Lower leg skin (tissue), 4 donors: Measurements from ENCODE around the gene NBL1. TPM values are rescaled to one million over a fixed set of nuclear protein-coding genes. Genes with fewer than 3 reads are reported as not detected.
A peak's percentile ranks its signal among the peaks of the same experiment; 100 is the strongest.

Source experiments
- DNase-seq, 2 donors: peaks; one replicate each; pipeline ENCODE4 v3.0.0-alpha.2; 2019; ENCODE audit warnings: low spot score in 2 of 2
- H3K4me3 ChIP-seq: fragments of 200-600 bp; sonication (generic); 2 replicates; pipeline ENCODE4 v1.5.1; 2017; ENCODE audit warnings: mild to moderate bottlenecking, low read depth; ENCODE audit not compliant: poor library complexity, severe bottlenecking
- CTCF ChIP-seq, 3 donors: fragments of 450-650 bp; IDR thresholded peaks; one replicate each; pipeline ENCODE4 v1.5.1; 2016; ENCODE audit warnings: antibody characterized with exemption in 3 of 3, mild to moderate bottlenecking in 3 of 3, moderate library complexity in 2 of 3
- POLR2A ChIP-seq, 2 donors: fragments of 450-650 bp; IDR thresholded peaks; one replicate each; pipeline ENCODE4 v1.6.1; 2016 to 2017; ENCODE audit warnings: antibody characterized with exemption in 2 of 2, mild to moderate bottlenecking in 1 of 2, moderate library complexity in 1 of 2
- WGBS, 2 donors: methylation state at CpG; one replicate each; pipeline ENCODE4 v1.1.5; 2018; 5-methylcytosine and 5-hydroxymethylcytosine counted together
- intact Hi-C: fragments of 100-400 bp; cut with DNase I; formaldehyde crosslinking; loops from one replicate; pipeline ENCODE4 v1.15.0; 2023; ENCODE audit warnings: low total_unique reads
- total RNA-seq, 4 donors: library from RNA; depleted of rRNA; stranded (reverse); fragments of >200 nt; gene quantifications; one replicate each; pipeline ENCODE4 v1.1.0, GENCODE V29; 2016

Gene NBL1
- total RNA-seq, 4 donors from 2014 or later = 147 to 230 (median 210) TPM

GRCh38 chr1:19698181-19698580 is 54.1 kb downstream of the NBL1 start:
- TF ChIP-seq POLR2A (IDR thresholded peaks at IDR 0.05) = no peak
- no peak for TF ChIP-seq CTCF (IDR thresholded peaks at IDR 0.05)
- WGBS, 2 donors = 79 to 81% methylated on average over 4 of the region's 4 CpGs
- intact Hi-C loops = no loop called here
- no peak for DNase-seq
- no peak overlapping the region for H3K4me3 ChIP-seq

GRCh38 chr1:19700079-19700777 is 56.1 kb downstream of the NBL1 start:
- 92 to 93% methylated on average over 14 of the region's 14 CpGs for WGBS, 2 donors
- H3K4me3 ChIP-seq = no peak overlapping the region
- no peak for DNase-seq
- intact Hi-C loops = loop anchor here (5.0 kb wide), 1 partner anchor 358 kb away; no protein-coding TSS in a partner anchor
- no peak for TF ChIP-seq POLR2A (IDR thresholded peaks at IDR 0.05)
- no peak for TF ChIP-seq CTCF (IDR thresholded peaks at IDR 0.05)

GRCh38 chr1:19703280-19703679 is 59.2 kb downstream of the NBL1 start:
- intact Hi-C loops = loop anchor here (5.0 kb wide), 1 partner anchor 361 kb away; no protein-coding TSS in a partner anchor
- no peak for DNase-seq
- TF ChIP-seq CTCF (IDR thresholded peaks at IDR 0.05) (no peak), POLR2A (IDR thresholded peaks at IDR 0.05) (no peak)
- H3K4me3 ChIP-seq = no peak overlapping the region
- WGBS, 2 donors = 84 to 98% methylated on average over 3 of the region's 3 CpGs

- intact Hi-C loops = loop anchor here (5.0 kb wide), 1 partner anchor 362 kb away; no protein-coding TSS in a partner anchor
- DNase-seq = peak; percentile 43 to 93
- peak in 1 of 3 donors; percentile 63 for TF ChIP-seq CTCF (IDR thresholded peaks at IDR 0.05)
- no peak for TF ChIP-seq POLR2A (IDR thresholded peaks at IDR 0.05)
- 28 to 32% methylated on average over 15 to 19 of the region's 19 CpGs for WGBS, 2 donors
- H3K4me3 ChIP-seq = no peak overlapping the region
Observed at GRCh38 chr1:19704247-19705113, 60.4 kb downstream of the NBL1 start.

GRCh38 chr1:19705464-19705863 is 61.4 kb downstream of the NBL1 start:
- no peak overlapping the region for H3K4me3 ChIP-seq
- no peak for DNase-seq
- TF ChIP-seq POLR2A (IDR thresholded peaks at IDR 0.05) (no peak), CTCF (IDR thresholded peaks at IDR 0.05) (no peak)
- intact Hi-C loops = no loop called here
- WGBS, 2 donors = 84 to 86% methylated on average over 4 of the region's 4 CpGs
